ENCODE data around the gene TM7SF2.

TM7SF2 gene

GRCh38 chr11:65156926-65157325 is 45.3 kb downstream of the TM7SF2 start:
- no peak overlapping the region for H3K4me3 Mint-ChIP-seq
- H3K27ac Mint-ChIP-seq: no peak overlapping the region
- H3K9me3 Mint-ChIP-seq: no peaks in the 10 kb centered on the region
- no peak for DNase-seq (ENCODE audit: low spot score)
- peaks cover 10% of the 10 kb centered on the region for H3K4me1 Mint-ChIP-seq (ENCODE audit: low read depth)
- H3K27me3 Mint-ChIP-seq (ENCODE audit: low read depth): peaks cover 2% of the 10 kb centered on the region
- no peaks in the 10 kb centered on the region for H3K36me3 Mint-ChIP-seq (ENCODE audit: low read depth)

GRCh38 chr11:65157336-65157735 is 45.7 kb downstream of the TM7SF2 start:
- Mint-ChIP-seq H3K27ac (no peak overlapping the region), H3K4me1 (ENCODE audit: low read depth) (peaks cover 6% of the 10 kb centered on the region), H3K36me3 (ENCODE audit: low read depth) (no peaks in the 10 kb centered on the region), H3K4me3 (no peak overlapping the region), H3K9me3 (no peaks in the 10 kb centered on the region), H3K27me3 (ENCODE audit: low read depth) (peaks cover 2% of the 10 kb centered on the region)
- DNase-seq (ENCODE audit: low spot score): no peak

- Mint-ChIP-seq H3K36me3 (ENCODE audit: low read depth) (no peaks in the 10 kb centered on the region), H3K4me1 (ENCODE audit: low read depth) (no peaks in the 10 kb centered on the region), H3K4me3 (no peak overlapping the region), H3K27me3 (ENCODE audit: low read depth) (peaks cover 2% of the 10 kb centered on the region), H3K9me3 (no peaks in the 10 kb centered on the region), H3K27ac (no peak overlapping the region)
- no peak for DNase-seq (ENCODE audit: low spot score)
These were observed 47.3 kb downstream of the TM7SF2 start for GRCh38 chr11:65159012-65159411.

- H3K4me1 Mint-ChIP-seq (ENCODE audit: low read depth): no peaks in the 10 kb centered on the region
- H3K27ac Mint-ChIP-seq: no peak overlapping the region
- peaks cover 2% of the 10 kb centered on the region for H3K27me3 Mint-ChIP-seq (ENCODE audit: low read depth)
- no peak for DNase-seq (ENCODE audit: low spot score)
- H3K4me3 Mint-ChIP-seq: no peak overlapping the region
- no peaks in the 10 kb centered on the region for H3K9me3 Mint-ChIP-seq
- H3K36me3 Mint-ChIP-seq (ENCODE audit: low read depth): no peaks in the 10 kb centered on the region
These were observed 49.0 kb downstream of the TM7SF2 start for GRCh38 chr11:65160643-65161042.

- Mint-ChIP-seq H3K36me3 (ENCODE audit: low read depth) (no peaks in the 10 kb centered on the region), H3K4me1 (ENCODE audit: low read depth) (peaks cover 3% of the 10 kb centered on the region), H3K9me3 (no peaks in the 10 kb centered on the region), H3K27ac (no peak overlapping the region), H3K4me3 (no peak overlapping the region), H3K27me3 (ENCODE audit: low read depth) (peaks cover 2% of the 10 kb centered on the region)
- no peak for DNase-seq (ENCODE audit: low spot score)
These were observed 52.0 kb downstream of the TM7SF2 start for GRCh38 chr11:65163684-65164083.
